NCI-H2171 treated with DMSO at 0.1 percent for 48 hours (cell line): ENCODE data around the gene GATD1.
"Not testable (repeated sequence)": the region's sequence is repeated elsewhere in the genome, so short reads cannot be mapped to it uniquely, and the experiment has no call there.

Source experiments
- DNase-seq: peaks from one replicate; lab custom pipeline; 2025; lab: John Stamatoyannopoulos, UW

GATD1 gene

DNA sequence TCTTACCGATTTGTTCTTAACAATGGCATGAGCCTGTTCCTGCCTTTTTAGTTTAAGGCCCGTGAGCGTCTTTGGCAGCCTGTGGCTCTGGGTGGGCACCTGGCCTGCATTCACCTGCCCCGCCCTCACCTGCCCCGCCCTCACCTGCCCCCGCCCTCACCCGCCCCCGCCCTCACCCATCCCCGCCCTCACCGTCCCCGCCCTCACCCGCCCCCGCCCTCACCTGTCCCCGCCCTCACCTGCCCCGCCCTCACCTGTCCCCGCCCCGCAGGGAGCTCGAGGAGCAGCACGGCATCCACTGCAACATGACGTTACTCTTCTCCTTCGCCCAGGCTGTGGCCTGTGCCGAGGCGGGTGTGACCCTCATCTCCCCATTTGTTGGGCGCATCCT is 14.2 kb downstream of the GATD1 start:
- DNase-seq, result peak; percentile 67

DNA sequence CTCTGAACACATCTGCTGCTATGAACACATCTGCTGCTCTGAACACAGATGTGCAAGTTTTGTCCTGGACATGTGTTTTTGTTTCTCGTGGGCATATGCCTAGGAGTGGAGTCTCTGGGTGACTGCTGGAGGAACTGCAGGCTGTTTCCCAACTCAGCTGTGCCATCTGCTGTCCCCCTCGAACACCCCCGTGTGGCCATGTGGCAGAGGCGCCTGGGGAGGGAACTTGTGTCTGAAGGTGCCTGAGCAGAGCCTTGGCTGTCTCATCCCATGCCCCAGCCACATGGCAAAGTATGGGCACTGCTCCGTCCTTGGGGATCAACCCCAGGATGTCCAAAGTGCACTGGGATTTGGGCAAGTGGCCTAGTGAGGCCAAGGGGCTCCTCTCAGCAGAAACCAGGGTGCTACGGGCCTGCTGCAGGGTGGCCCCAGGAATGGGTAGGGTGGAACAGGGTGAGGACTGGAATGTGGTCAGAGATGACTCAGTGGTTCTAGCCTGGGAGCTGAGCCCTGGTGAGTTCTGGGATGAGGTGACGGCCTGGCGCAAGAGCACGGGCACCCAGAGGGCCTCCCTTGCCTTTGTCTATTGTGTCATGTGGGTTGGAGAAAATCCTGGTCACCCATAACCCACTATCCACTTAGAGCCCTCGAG is 14.7 kb downstream of the GATD1 start:
- DNase-seq, result peak; percentile 85

- no peak for DNase-seq
These were observed 15.7 kb downstream of the GATD1 start for GRCh38 chr11:761526-762108.

GRCh38 chr11:760236-760635 is 17.1 kb downstream of the GATD1 start:
- DNase-seq, result no peak

- no peak for DNase-seq
These were observed 27.6 kb downstream of the GATD1 start for GRCh38 chr11:749731-750130.

- no peak for DNase-seq
These were observed 29.3 kb downstream of the GATD1 start for GRCh38 chr11:748007-748359.

- DNase-seq, result peak; percentile 63
These were observed 29.9 kb downstream of the GATD1 start, which contains the start of gene TALDO1 for GRCh38 chr11:747158-748006. TALDO1 (plus strand) TSS chr11:747464; CDS start chr11:747482, 18 bp downstream.

- peak; percentile 5 for DNase-seq
These were observed 30.8 kb downstream of the GATD1 start for GRCh38 chr11:746289-747157.

- DNase-seq, result no peak
These were observed 31.9 kb downstream of the GATD1 start for GRCh38 chr11:745428-745827.

- no peak for DNase-seq
These were observed 34.6 kb downstream of the GATD1 start for GRCh38 chr11:742571-743201.

DNA sequence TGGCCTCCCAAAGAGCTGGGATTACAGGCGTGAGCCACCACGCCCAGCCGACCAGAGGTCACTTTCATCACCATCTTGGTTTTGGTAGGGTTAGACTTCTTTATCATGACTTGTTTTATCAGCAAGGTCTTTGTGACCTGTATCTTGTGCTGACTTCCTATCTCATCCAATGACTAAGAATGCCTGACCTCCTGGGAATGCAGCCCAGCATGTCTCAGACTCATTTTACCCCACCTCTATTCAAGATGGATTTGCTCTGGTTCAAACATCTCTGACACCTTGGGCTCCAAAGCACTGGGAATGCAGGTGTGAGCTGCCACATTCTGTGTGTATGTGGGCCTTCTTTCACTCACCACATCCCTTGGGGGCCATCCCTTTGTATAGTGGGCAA is 35.1 kb downstream of the GATD1 start:
- no peak for DNase-seq

- not testable (repeated sequence) for DNase-seq
These were observed 39.4 kb downstream of the GATD1 start for GRCh38 chr11:737899-738298.

DNA sequence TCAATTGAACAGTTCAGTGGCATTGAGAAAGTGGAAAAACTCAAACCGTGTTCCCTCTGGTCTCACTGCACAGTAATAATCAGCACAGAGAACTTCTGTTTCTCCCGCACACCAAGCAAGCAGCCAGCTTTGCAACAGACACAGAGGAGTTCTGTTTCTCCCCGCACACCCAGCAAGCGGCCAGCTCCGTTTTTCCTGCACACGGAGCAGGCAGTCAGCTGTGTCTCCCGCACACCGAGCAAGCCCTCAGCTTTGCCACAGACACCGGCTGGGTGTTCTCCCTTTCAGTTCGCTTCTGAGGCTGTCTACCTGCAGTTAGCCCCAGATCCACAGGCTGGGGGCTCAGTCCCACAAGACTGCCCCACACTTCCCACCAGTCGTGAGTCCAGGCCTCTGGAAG is 39.9 kb downstream of the GATD1 start:
- no peak for DNase-seq

DNA sequence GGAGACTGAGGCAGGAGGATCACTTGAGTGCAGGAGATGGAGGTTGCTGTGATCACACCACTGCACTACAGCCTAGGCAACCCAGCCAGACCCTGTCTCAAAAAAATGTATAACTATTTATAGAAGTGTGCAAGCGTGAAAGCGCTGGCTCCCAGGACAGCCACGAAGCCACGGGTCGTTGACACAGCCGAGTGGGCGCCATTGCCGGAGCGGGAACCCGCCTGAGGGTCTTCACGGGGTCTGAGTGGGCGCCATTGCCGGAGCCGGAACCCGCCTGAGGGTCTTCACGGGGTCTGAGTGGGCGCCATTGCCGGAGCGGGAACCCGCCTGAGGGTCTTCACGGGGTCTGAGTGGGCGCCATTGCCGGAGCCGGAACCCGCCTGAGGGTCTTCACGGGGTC is 42.7 kb downstream of the GATD1 start:
- DNase-seq, result not testable (repeated sequence)

GRCh38 chr11:733072-733471 is 44.2 kb downstream of the GATD1 start:
- DNase-seq, result no peak

- no peak for DNase-seq
These were observed 47.7 kb downstream of the GATD1 start for GRCh38 chr11:729492-730074.

DNA sequence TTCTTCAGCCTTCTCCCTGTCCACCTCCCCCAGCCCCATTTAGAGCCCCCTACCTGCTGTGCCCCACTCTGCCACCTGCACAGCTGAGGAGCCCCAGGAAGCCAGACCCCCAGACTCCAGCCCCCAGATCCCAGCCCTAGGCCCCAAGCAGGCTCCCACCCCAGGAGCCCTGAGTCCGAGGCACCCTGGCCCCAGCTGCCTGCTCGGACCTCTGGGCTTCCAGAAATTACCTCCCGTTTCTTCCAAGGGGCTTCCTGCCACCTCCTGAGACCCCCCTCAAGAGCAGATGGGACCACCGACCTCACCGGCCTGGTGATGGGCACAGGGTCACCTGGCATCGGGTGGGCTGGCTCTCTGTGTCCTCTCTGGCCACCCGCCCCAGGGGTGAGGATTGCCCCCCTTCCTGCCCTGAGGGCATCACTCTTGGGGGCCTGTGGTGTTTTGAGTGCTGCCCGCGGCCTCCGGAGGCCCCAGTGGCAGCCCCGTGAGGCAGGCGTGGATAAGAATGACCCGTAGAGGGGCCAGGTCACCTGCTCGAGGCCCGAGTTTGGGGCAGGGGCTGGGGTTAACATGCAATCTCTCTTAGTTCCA is 48.3 kb downstream of the GATD1 start:
- DNase-seq, result no peak

GRCh38 chr11:727859-728748 is 49.2 kb downstream of the GATD1 start:
- peak; percentile 12 for DNase-seq

- no peak for DNase-seq
These were observed 50.0 kb downstream of the GATD1 start for GRCh38 chr11:727281-727701.
